OCI-M2 (cell line): ENCODE measurements around the gene SPOCD1.
"Not testable (repeated sequence)": the region's sequence is repeated elsewhere in the genome, so short reads cannot be mapped to it uniquely, and the experiment has no call there.

Experiments used
- DNase-seq: peaks from one replicate; lab custom pipeline; 2025; ENCODE audit not compliant: unreplicated experiment; lab: John Stamatoyannopoulos, UW

SPOCD1 gene

DNA sequence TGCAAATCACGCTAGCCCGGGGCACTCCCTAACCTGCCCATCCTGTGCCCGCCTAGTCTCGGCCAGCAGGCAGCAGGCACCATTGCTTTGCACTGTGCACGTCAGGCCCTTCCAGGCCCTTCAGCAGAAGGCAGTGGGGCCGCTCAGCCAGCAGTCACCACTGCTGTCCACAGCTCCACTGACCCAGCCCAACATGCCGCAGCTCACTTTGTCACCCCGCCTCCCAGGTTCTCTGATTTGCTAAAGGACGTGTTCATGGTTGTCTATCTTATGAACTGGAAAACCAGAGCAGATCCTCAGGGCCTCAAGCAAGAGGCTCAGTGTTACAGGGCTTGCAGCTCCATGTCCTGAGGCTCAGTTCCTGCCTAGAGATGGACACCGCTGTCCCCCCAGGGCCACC, 14.2 kb upstream of the SPOCD1 start:
- no peak for DNase-seq

DNA sequence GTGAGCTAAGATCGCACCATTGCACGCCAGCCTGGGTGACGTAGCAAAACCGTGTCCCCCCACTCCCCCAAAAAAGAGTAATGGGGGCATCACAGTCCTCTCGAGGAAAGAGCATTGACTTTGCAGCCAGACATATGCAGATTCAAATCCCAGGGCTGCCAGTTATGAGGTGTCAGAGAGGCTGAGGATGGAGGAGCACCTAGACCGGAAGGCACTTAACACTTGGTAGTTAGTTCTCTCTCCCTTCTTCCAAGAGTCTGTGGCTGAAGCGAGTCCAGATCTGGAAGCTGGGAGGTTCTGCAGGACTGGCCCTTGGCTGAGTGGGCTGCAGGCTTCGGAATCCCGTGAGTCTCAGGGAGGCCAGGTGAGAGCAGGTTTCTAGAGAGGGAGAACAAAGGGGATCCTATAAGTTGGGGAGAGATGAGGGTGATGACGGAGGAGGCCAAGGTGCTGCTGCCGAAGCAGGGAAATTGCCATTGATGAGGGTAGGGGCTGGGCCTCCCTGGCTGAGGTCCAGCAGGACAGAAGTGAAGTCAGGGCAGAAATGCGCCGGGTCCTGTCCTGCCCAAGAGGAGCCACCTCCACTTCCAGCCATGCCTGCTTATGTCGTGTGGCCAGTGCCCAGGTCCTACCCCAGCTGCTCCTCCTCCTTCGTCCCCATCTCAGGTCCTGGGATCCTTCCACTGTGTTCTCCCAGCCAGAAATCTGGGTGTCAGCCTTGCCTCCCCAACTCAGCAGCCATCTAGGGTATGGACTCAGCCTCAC, 13.3 kb upstream of the SPOCD1 start:
- no peak for DNase-seq

DNA sequence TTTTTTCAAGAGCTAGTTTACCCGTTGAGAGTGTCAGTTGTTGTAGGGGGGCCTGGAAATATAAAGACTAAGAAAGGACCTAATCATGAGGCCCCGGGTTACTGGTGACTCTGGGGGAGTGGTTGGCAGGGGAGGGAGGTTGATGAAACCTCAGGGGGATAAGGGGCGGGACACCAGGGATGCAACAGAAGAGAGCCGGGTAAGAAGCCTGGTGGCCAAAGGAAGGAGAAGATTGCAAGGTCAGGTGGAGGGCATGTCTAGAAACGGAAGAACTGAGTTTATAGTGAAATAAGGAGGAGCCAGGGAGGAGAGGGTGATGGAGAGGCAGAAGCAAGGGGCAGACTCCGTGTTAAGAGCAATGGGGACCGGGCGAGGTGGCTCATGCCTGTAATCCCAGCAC, 12.5 kb upstream of the SPOCD1 start:
- DNase-seq = no peak

DNA sequence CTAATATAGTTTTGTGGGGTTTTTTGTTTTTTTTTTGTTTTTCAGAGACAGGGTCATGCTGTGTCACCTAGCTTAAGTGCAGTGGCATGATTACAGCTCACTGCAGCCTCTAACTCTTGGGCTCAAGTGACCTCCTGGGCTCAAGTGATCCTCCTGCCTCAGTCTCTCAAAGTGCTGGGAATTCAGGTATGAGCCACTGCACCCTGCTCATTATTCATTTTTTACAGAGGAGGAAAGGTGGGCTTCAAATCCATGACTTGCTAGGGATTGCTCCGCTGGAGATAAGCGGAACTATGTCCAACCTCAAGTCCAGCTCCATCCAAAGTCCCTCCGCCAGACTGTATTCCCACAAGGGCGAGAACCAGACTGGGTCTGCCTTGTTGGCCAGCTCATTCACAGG, 8.0 kb upstream of the SPOCD1 start:
- no peak for DNase-seq

DNA sequence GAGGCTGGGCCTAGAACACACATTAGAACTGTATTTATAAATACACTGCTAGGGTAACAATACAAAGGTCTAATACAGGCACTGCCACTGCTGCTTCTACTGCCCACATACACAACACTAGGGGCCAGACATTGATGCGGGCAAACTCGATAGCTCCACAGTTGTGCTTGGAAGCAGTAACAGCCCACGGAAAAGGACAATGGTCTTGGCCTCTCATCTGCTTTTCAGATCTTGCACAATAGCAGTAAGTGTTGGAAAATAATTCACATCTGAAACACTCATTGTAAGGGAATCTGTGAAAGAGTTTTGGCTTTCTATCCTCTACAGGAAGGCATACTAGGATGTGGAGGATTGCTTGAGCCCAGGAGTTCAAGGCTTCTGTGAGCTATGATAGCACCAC, 6.9 kb upstream of the SPOCD1 start:
- no peak for DNase-seq

DNA sequence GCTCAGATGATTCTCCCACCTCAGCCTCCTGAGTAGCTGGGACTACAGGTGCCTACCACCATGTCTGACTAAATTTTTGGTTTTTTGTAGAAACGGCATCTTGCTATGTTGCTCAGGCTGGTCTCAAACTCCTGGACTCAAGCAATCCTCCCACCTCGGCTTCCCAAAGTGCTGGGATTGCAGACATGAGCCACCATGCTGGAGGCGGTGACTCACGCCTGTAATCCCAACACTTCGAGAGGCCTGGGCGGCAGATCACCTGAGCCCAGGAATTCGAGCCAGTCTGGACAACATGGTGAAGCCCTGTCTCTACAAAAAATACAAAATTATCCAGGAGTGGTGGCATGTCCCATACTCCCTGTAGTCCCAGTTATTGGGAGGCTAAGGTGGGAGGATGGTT, 4.4 kb upstream of the SPOCD1 start:
- DNase-seq = not testable (repeated sequence)

DNA sequence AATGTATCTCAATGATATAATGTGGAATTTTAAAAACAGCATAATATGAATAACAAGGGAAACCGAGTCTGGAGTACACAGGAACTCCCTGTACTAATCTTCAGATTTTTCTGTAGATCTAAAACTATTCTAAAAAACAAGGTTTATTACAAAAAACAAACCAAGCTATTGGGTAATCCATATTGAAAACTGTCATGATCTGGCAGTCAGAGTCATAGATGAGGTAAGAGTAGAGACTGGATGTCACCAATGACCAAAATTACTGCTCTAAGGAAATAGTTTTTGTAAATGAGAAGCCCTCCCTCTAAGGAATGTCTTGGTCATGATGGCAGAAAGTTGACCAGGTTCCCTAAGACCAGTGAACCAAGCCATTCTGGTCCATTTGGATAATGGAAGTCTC, 2.4 kb upstream of the SPOCD1 start:
- no peak for DNase-seq

DNA sequence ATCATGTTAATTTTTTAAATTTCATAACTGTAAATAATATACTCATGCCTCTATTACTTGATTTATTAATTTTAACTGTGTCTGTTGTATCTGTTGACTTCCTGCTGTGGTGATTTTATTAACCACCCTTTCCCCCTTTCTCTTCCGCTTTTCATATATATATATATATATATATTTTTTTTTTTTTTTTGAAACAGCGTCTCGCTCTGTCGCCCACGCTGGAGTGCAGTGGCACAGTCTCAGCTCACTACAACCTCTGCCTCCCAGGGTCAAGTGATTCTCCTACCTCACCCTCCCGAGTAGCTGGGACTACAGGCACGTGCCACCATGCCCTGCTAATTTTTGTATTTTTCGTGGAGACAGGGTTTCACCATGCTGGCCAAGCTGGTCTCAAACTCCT, 1.1 kb upstream of the SPOCD1 start:
- DNase-seq = not testable (repeated sequence)

DNA sequence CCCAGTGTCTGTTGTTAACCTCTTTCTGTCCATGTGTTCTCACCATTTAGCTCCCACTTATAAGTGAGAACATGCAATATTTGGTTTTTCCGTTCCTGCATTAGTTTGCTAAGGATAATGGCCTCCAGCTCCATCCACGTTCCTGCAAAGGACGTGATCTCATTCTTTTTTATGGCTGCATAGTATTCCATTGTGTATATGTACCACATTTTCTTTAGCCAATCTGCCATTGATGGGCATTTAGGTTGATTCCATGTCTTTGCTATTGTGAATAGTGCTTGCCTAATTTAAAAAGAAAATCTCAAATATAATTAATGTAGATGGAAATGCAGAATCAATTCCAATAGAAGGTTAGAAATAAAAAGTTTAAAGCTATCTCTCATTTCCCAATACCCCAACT, 679 bp upstream of the SPOCD1 start:
- not testable (repeated sequence) for DNase-seq

DNA sequence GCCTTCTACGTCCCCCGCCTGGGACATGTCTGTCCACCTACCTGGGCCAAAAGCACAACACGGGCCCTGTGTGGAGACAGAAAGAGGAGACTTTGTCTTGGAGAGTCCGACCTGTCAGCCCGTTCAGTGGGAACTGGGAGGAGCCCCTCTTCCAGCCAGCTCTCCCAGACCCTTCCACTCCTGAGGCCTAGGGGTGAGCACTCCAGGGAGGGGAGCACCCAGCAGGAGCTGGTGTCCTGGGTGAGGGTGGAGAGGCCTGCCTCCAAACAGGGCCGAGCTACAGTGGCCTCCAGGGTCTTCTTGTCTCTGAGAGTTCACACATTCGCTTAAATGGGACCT, 546 bp downstream of the SPOCD1 start:
- no peak for DNase-seq

DNA sequence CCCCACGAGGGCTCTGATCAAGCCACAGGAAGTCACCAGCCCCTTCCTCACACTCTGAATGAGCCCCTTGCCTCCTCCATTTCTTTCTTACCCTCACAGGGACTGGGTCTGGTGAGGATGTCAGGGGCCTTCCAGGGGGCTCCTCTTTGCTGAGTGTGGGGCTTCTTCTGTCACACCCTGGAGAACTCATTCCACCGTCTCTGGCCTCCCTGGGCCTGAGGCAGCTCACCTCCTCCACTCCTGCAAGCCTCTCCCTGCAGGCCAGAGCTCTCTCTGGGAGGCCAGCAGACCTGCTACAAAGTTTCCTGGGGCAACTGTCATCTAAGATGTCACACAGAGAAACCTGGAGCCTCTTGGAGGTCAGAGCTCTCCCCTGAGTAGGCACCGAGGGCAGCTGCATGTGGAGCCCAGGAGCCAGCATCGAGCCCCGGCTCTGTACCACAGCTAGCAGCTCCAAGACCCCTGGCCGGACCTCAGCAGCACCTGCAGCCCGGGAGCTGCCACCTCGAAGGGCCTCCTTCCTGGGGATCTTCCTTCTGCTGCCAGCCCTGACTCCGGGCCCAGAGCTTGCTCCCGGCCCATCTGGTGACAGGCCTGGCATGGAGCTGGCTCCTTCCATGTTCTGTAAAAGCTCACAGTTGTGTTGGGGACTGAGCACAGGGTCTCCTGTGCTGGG, 1.1 kb downstream of the SPOCD1 start:
- DNase-seq = no peak

DNA sequence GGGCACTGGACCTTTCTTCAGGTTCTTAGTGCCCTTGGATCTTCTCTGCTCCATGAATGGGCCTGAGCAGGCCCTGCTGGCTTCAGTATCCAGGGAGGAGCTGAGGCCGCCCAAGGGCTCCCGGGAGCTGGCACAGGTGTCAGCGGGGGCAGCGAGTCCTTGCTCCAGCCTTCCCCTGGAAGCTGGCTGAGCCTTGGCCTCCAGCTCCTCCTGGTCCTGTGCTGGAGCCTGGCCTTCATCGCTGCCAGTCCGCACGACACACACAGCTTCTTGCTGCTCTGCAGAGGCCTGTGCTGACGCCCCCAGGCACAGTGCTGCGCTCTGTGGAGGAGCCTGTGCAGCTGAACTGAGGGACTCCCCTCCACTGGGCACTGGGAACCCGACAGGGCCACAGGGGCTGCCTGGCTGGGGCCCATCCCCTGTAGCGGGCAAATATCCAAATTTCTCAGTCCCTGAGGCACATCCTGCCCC, 1.7 kb downstream of the SPOCD1 start:
- DNase-seq = no peak

DNA sequence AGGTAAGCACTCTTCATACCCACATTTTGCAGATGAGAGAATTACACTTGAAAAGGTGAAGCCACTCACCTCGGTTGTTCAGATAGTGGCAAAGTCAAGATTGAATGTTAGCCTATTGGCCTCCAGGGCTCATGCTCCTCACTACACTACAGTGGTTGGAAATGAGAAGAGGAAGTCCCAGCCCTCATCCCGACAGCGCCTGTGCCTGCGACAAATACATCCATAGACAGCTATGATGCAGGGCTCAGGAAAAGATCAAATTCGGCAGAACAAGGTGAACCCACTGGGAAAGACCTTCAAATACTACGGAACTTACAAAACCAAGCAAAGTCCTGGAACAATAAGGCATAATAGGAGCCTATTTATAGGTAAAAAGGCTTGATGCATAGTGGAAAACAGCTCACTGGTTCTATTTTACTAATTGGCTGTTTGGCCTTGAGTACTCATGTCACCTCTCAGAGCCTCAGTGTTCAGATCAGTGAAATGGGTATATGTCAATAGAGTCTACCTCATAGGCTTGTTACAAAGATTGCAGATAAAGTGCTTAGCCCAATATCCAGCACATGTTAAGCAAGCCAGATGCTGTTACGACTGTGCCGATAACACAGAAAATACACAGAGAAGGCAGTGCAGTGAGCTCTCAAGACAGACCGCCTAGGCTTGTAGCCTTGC, 3.5 kb downstream of the SPOCD1 start:
- no peak for DNase-seq

DNA sequence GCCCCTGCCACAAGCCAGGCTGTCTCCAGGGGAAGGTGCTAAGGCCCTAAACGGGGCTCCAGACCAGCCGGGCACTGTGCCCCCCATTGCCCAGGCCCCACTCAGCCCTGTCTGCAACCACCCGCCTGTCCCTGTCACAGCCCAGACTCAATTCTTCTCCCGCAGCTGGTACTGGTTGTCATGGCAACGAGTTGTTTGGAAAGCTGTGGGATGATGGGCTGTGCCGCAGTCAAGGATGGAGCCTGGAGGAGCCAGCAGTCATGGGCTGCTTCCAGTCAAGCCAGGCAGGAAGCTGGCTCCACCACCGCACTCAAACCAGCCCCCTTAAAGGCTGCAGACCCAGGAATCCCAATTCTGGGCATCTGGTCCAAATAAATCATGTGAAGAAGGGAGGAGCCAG, 4.2 kb downstream of the SPOCD1 start:
- DNase-seq = no peak

DNA sequence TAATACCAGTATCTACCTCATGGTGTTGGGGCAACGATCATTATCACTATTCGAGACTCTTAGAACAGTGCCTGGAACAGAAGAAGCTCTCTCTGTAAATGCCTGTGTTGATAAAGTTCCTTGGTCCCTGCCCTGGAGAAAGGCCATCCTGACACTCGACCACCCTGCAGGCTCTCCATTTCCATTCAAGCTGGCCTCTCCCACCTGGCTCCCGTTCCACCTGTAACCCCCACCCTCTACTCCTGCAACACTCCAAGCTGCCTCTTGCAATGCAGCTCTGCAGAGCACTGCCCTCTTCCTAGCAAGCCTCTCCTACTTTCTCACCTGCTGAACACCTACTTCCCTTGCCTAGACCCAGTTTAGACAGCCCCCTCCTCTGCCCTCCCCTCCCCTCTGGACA, 6.1 kb downstream of the SPOCD1 start:
- DNase-seq = no peak

DNA sequence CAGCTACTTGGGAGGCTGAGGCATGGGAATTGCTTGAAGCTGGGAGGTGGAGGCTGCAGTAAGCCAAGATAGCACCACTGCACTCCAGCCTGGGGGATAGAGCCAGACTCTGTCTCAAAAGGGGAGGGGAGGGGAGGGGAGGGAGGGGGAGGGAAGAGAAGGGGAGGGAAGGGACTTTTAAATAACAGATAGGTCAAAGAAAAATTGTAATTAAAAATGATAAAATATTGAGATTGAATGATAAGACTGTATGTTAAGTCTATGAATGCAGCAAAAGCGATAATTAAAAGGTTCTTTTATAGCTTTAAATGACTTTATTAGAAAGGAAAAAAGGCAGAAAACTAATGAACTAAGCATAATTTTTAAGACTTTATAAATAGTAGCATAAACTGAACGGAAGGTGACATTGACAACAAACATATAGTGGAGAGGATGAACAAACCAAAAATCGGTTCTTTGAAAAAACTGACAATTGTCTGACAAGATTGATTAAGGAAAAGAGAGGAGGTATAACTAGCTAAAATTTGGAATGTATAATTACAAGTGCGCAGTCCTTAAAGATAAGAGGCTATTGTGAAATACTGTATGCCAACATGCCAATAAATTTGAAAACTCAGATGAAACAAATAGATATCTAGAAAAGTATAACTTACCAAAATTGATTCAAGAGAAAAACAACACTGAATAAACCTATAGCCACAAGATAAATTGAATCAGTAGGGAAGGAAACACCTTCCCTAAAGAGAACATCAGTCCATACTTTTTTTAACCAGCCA, 8.4 kb downstream of the SPOCD1 start:
- no peak for DNase-seq

DNA sequence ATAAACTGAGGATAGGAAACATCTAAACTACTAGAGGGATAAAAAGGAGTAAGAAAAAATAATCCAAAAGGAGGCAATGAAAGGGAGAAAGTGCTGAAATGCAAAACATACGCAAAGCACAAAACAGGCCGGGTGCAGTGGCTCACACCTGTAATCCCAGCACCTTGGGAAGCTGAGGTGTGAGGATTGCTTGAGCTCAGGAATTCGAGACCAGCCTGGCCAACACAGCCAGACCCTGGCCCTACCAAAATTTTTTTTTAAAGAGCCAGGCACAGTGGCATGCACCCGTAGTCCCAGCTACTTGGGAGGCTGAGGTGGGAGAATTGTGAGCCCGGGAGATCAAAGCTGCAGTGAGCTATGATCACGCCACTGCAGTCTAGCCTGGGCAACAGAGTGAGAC, 10.5 kb downstream of the SPOCD1 start:
- DNase-seq = no peak

DNA sequence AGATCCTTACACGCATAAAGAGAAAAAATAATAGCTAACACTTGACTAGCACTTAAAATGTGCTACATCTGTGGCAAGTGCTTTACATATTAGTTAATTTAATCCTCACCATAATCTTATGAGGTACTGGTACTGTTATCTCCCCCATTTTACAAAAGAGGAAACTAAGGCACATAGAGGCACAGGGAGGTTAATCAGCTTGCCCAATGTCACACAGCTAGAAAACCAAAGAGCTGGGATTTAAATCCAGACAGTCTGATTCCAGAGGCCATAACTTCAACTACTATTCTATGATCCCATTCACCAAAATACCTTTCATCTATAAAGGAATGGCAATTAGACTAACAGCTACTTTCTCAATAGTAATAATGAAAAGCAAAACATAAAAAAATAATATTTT, 11.7 kb downstream of the SPOCD1 start:
- no peak for DNase-seq

DNA sequence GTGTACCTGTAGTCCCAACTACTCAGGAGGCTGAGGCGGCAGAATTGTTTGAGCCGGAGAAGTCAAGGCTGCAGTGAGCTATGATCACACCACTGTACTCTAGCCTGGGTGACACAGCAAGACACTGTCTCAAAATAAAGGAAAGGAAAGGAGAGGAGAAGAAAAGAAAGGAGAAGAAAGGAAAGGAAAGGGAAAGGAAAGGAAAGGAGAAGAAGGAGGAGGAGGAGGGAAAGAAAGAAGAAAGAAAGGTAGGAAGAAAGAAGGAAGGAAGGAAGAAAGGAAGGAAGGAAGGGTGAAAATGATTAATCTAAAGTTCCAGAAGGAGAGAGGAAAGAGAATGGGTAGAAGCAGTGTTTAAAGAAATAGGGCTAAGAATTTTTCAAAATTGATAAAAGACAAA, 12.2 kb downstream of the SPOCD1 start:
- no peak for DNase-seq

DNA sequence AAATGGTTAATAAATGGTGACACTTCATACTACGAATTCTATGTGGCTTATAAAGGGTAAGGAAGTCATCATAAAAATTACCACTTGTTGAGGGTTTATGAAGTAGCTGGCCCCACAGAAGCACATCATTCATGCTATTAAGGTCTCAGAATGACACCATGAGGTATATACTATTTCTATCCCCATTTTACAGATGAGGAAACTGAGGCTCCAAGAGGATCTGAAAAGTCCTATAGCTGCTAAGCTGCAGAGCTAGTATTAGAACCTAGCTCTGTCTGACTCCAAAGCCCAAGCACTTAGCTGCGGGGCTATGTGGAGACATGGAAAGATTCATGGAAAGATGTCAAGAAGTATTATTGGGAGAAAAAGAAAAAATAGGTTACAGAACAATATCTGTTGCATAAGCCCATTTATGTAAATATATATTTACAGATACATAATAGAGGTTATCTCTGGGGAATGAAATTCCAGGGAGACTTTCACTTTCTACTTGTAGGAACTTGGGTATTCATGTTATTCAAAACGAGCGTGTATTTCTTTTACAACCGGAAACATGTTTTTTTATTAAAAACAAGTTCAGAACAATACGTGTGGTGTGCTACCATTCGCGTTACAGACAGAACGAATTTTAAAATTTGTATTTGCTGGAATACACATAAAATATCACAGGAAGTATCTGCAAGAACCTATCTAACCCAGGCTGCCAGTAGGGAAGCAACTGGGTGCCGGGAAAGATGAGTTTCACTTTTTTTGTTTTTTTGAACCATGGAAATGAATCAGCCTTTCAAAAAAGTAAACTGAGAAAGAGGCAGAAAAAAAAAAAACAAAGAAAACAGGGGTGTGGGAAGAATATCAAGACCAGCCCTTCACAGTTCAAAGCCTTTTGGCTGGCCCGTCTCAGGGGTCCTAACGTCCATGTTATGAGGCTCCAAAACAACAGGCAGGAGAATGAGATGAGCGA, 13.4 kb downstream of the SPOCD1 start:
- DNase-seq = no peak
